Measurements from ENCODE around the gene CUX1.

Gene CUX1

DNA sequence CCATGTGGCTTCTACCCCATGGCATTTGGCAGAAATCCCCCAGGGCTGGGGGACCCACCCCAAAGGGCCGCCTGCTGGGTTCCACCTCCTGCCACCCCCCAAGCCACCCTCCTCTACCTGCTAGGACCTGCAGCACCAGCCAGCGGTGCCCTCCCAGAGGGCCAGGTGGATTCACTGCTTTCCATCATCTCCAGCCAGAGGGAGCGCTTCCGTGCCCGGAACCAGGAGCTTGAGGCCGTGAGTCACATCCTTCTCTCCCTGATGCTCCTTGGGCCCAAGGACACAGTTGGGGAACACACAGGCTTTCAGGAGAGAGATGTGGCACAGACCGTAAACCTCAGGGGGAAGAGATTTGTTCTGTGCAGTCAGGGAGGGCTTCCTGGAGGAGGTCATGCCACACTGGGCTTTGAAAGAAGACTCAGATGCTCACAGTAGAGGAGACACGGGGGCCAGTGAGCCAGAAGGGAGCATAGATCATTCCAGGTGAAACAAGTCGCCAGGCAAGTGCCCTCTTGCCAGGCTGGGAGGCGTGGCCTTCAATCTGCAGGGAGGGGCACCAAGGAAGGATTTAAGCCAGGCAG is 457.8 kb downstream of the CUX1 start:
- no peak for DNase-seq (ENCODE audit: low read depth)
- no peak overlapping the region for H3K4me3 ChIP-seq (ENCODE audit: control insufficient read depth, low read depth, low read length)
- TF ChIP-seq, protein P1, sequence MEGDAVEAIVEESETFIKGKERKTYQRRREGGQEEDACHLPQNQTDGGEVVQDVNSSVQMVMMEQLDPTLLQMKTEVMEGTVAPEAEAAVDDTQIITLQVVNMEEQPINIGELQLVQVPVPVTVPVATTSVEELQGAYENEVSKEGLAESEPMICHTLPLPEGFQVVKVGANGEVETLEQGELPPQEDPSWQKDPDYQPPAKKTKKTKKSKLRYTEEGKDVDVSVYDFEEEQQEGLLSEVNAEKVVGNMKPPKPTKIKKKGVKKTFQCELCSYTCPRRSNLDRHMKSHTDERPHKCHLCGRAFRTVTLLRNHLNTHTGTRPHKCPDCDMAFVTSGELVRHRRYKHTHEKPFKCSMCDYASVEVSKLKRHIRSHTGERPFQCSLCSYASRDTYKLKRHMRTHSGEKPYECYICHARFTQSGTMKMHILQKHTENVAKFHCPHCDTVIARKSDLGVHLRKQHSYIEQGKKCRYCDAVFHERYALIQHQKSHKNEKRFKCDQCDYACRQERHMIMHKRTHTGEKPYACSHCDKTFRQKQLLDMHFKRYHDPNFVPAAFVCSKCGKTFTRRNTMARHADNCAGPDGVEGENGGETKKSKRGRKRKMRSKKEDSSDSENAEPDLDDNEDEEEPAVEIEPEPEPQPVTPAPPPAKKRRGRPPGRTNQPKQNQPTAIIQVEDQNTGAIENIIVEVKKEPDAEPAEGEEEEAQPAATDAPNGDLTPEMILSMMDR (conservative IDR thresholded peaks at IDR 0.05; ENCODE audit: control insufficient read depth, insufficient read depth, low read depth, low read length), result no peak

DNA sequence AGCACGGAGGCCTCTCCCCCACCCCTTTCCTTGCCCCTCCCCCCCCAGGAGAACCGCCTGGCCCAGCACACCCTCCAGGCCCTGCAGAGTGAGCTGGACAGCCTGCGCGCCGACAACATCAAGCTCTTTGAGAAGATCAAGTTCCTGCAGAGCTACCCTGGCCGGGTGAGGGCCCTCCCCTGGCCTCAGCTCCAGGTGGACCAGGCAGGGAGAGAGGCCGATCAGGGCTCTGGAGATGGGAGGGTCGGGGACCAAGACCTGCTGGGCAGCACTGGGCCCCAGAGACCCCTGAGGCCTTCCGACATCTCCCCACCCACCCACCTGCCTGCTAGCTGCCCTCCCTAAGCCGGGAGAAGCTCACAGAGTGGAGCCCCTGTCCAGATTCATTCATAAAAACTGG is 460.5 kb downstream of the CUX1 start:
- no peak overlapping the region for H3K4me3 ChIP-seq (ENCODE audit: control insufficient read depth, low read depth, low read length)
- DNase-seq (ENCODE audit: low read depth), result no peak
- TF ChIP-seq, protein P1 (conservative IDR thresholded peaks at IDR 0.05; ENCODE audit: control insufficient read depth, insufficient read depth, low read depth, low read length), result no peak

DNA sequence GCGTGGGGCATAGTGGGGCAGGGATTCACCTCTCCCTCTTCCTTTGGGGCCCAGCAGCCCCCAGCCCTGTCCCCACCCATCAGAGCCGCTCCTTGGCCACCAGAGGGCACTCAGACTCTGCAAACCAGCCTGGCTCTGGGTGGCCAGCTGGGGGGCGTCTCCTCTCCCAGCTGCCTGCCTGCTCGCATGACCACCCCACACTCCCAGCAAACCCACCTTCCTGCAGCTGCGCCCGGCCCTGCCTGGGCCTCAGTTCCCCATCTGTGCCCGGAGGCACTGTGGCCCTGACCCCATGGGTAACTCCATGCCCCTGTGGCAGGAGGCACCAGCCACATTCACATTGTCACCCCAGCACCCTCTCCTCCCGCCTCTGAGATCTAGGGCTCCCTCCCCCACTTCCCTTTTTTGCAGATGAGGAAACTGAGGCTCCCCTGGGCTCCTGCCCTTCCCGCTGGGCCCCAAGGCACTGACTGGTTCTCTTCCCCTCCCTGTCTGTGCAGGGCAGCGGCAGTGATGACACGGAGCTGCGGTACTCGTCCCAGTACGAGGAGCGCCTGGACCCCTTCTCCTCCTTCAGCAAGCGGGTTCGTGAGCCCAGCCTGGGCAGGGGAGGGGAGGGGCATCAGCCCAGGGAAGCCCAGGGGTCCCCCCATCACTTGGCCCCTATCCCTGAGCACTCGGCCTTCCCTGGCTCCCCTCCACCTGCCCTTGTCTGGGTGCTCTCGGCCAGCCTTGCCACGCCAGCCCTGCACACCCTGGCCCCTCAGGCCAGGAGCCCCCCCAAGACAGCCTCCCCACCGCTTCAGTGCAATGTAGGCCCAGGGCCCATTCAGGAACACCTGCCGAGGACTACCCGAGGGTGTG is 462.3 kb downstream of the CUX1 start:
- TF ChIP-seq, protein P1 (conservative IDR thresholded peaks at IDR 0.05; ENCODE audit: control insufficient read depth, insufficient read depth, low read depth, low read length), result peak; percentile 67
- no peak overlapping the region for H3K4me3 ChIP-seq (ENCODE audit: control insufficient read depth, low read depth, low read length)
- peak; percentile 51 for DNase-seq (ENCODE audit: low read depth)

DNA sequence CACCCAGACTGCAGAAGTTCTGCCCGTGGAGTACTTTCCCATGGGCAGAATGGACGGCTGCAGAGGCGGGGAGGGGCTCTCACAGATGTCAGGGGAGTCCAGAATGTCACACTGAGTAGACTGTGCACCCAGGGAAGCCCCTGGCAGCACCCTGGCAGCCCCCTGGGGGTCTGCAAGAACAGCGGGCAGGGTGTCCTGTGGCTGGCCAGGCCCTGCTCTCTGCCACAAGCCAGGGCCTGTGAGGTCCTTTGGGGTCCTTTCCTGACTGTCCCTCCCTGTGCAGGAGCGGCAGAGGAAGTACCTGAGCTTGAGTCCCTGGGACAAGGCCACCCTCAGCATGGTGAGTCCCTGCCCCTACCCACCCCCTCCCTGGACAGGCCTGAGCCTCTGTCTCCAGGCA is 463.1 kb downstream of the CUX1 start:
- no peak overlapping the region for H3K4me3 ChIP-seq (ENCODE audit: control insufficient read depth, low read depth, low read length)
- TF ChIP-seq, protein P1 (conservative IDR thresholded peaks at IDR 0.05; ENCODE audit: control insufficient read depth, insufficient read depth, low read depth, low read length), result no peak
- no peak for DNase-seq (ENCODE audit: low read depth)

DNA sequence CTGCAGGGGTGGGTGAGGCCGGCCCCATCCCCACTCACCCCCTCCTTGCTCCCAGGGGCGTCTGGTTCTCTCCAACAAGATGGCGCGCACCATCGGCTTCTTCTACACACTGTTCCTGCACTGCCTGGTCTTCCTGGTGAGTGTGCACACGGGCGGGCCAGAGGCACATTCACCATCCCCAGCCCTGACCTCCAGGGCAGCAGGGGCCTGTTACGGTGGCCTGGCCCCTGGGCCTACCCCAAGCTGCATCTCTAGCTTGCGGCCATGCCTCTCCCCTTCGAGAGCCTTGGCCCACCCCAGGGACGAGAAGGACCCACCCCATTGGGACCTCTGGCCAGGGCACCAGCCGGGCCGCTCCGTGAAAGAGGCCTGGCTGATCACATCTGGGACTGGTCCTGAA is 464.4 kb downstream of the CUX1 start:
- TF ChIP-seq, protein P1 (conservative IDR thresholded peaks at IDR 0.05; ENCODE audit: control insufficient read depth, insufficient read depth, low read depth, low read length), result no peak
- DNase-seq (ENCODE audit: low read depth), result no peak
- H3K4me3 ChIP-seq (ENCODE audit: control insufficient read depth, low read depth, low read length), result no peak overlapping the region

DNA sequence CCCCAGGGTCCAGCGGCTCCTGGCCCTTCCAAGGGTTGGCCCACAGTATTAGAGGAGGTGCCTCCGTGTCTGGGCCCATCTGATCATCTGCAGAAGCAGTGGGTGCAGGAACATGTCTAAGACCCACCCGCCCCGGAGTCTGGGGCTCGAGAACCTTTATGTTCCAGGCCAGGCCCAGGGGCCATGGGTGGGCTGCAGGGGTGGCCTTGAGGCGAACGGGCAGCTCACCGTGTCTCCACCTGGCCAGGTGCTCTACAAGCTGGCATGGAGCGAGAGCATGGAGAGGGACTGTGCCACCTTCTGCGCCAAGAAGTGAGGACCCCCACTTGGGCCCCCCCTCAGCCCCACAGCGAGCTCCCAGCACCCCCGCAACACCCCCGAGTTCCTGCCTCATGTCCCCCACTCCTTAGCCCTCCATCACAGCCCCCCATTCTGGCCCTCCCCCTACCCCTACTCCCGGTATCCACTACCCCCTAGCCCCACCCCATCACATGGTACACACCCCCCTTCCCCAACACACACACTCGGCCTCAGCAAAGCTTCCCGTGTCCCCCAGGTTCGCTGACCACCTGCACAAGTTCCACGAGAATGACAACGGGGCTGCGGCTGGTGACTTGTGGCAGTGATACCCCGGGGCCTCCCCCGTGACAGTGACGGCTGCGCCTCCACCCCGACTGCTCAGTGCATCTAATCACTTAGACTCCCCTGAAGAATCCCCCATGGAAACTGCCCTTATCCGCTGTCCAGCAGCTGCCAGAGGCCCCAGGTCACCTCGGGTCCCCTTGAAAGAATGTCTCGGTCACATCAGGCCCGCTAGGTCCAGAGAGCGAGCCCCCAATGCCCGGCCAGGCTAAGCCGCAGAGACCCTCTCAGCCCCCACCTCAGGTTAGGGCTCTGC is 465.3 kb downstream of the CUX1 start:
- no peak overlapping the region for H3K4me3 ChIP-seq (ENCODE audit: control insufficient read depth, low read depth, low read length)
- TF ChIP-seq, protein P1 (conservative IDR thresholded peaks at IDR 0.05; ENCODE audit: control insufficient read depth, insufficient read depth, low read depth, low read length), result no peak

More for the DNA sequence above, 465.3 kb downstream of the CUX1 start:
- DNase-seq (ENCODE audit: low read depth), result no peak

Measured in fibroblast of mammary gland (primary cell).